NCI-H1092 (cell line): ENCODE data around the gene WDR44.
"Not testable (repeated sequence)": the region's sequence is repeated elsewhere in the genome, so short reads cannot be mapped to it uniquely, and the experiment has no call there.

Experiments
- DNase-seq: peaks from one replicate; lab custom pipeline; 2025; lab: John Stamatoyannopoulos, UW

WDR44 gene

GRCh38 chrX:118482384-118482783, 136.5 kb downstream of the WDR44 start:
- not testable (repeated sequence) for DNase-seq

- no peak for DNase-seq
These were observed 138.5 kb downstream of the WDR44 start for GRCh38 chrX:118484216-118484903.

GRCh38 chrX:118486693-118487092, 140.8 kb downstream of the WDR44 start:
- DNase-seq = not testable (repeated sequence)

DNA sequence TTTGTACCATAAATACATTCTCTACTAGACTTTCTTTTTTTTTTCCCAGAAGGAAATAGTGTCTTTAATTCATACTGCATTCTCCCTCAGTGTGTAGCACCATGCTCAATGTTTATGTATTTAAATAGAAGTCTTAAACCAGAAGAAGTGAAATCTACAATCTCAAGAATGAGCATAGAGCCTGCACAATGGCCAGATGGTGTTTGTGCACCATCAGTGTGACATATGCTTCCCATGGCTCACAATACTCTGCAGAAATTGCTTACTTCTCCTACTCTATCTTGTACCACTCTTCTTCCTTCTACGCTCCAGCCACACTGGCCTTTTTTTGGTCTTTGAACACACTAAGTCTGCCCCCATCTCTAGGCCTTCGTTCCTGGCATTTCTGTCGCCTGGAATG, 147.1 kb downstream of the WDR44 start:
- no peak for DNase-seq

DNA sequence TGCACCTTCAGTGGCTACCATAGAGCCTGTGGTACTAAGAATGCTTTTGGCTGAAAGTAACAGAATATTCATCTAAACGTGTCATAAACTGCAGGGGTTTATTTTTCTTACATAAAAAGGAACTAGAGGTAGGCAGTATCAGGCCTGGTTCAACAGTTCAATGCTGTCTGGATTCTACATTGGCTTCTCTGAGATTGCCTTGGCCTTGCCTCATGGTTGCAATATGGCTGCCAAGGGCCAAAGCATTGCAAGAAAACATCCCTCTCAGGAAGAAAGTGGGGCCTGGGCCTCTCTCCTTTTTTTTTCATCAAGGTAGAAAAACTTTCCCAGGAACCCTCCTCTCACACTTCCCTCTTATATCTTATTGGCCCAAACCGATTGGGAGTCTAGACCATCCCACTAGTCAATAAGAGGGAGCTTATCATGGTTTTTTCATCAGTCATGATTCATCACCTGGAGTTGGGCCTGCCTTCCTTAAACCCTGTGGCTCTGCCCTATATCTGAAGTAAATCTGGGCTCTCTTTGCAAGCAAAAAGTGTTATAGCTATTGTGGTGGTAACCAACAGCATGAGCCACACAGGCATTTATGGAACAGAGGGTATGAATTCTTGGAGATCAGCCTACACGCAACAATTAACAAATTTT, 147.9 kb downstream of the WDR44 start:
- no peak for DNase-seq

DNA sequence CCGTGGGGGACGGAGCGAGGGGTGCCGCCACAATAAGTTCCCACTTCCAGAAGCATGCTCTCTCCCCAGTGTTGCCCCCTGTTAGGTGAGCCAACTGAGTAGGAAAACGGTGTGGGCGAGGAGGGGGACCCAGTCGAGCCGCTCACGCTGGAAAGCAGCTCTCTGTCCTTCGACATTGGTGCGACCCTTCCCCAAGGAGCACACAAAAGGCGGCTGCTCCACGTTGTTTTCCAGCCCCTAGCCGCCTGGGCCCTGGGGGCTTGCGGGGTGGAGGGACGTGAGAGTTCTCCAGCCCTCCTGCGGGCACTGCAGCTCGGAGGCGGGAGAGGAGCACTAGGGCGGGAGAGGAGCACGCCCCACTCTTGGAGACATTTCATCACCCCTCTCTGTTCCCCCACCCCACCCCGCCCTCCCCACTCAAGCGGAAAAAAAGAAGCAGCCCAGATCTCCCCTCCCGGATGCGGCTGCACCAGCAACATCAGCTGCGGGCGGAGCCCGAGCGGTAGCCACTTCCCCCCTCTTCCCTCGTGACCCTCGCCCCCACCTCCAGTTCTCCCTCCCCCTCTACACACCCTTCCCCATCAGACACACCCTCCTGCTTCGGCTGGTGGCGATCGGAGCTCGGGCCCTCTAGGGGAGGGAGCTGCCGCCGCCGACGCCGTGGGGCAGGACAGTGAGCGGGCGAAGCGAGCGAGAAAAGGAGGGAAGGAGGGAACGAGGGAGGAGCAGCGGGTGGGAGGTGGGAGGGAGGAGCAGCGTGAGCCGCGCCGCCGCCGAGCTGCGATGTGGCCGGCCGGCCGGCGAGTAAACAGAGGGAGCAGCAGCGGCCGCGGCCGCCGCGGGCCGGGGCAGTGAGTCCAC, 149.4 kb downstream of the WDR44 start, which contains the start of gene DOCK11:
Gene DOCK11, plus strand, starts transcription at position 755 of the 861 bp plus-strand sequence. CDS start 157 bp downstream, outside the sequence.
- peak; percentile 39 for DNase-seq

DNA sequence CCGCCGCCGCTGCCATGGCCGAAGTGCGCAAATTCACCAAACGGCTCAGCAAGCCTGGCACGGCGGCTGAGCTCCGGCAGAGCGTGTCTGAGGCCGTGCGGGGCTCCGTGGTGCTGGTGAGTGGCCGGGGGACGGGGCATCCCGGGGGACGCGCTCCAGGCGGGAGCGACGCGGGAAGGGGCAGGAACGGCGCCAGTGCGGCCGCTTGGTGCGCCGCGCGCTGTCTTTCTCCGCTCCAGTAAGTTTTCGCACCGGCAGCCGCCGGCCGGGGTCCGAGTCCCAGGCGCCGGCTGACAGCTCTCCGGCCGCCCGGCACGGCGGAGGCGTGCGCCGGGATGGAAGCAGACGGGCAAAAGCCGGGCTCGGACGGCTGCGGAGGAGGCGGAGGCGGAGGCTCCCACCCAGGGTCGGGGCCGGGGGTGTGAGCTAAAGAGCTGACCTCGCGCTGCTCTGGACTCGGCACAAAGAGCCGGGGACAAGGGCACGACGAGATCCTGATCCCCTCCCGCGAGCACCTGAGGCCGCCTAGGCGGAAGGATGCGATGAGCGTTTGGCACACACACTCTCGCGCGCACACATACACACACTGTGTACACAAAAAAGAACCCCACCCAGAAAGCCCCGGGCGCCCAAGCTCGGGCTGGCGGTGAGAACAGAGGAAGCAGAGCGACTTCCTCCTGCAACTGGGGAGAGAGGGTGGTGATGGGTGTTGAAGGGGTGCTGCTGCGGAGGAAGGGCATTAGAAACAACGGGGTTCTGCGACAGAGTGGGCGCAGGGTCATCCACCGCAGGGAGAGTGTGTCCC, 150.3 kb downstream of the WDR44 start:
- peak; percentile 1 for DNase-seq

DNA sequence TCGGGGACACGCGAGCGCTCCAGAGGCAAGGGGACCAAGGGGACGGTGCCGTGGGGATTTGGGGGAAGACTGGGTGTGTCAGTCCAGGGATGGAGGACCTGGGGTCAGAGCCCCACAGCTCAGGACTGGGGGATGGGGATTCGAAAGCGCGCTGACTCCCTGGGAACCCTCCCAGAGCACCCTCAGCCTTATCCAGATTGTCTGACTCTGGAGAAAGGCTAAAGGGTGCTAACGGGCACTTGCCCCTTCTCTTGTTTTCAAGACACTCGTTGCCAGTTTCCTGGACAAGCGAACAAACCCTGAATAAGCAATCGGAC, 150.8 kb downstream of the WDR44 start:
- DNase-seq = no peak

GRCh38 chrX:118497180-118497818, 151.4 kb downstream of the WDR44 start:
- DNase-seq = no peak

DNA sequence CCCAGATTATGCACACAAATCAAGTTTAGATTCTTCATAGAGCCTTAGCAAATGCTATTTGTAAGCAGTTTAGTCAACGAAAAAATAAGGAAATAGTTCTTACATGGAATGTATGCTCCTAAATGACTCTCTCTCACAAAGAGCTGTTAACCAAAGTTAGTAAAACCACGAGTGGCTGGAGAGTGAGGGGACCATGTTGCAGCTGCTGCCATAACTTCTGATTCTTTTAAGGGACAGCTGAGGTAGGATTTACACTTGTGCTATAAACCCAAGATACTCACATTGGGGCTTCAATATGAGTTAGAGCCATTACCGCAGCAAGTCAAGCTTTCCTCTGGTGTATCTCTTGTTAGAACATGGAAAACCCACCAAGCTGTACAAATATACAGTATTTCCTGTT, 152.4 kb downstream of the WDR44 start:
- no peak for DNase-seq

DNA sequence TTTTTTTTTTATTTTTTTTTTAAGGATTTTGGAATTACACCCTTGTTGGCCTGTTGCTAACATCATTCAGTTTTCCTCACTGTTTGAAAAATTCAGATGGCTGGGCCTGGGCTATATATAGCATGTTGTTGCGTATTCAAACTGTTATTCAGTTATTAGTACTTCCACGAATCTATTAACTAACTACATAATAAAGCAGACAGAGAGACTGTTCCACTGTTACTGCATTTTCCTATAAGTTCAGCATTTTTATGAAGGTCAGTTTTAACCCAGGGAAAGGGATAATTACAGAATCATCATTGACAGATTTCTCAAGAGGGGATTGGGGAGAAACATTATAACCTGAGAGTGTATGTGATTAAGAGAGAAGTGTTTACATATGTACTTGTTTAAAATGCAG, 152.8 kb downstream of the WDR44 start:
- DNase-seq = no peak

DNA sequence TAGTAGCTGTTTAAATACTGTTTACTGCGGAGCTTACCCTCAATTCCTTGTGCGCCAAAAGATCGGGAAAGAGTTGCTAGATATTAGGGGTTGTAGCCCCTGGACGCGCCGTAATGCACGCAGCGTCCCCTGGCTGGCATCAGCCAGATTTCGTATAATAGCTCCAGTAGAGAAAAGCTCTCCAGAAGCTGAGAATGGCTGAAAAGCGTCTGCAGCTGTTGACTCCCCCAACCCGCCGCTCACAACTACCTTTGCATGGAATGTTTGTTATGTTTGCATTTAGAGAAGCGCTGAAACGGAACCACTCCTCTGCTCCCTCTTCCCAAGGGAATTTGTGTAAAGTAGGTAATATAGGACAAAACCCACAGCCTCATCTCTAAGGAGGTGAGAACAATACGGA, 153.4 kb downstream of the WDR44 start:
- DNase-seq = peak; percentile 23
